GM23338 (cell line): ENCODE results near the gene KYNU. TPM values are rescaled to one million over a fixed set of nuclear protein-coding genes. Genes with fewer than 3 reads are reported as not detected.

Experiments used
- ATAC-seq: fragments of 200-7000 bp; cut with Tn5 transposase; 3 replicates; pipeline ENCODE4 v1.9.1; 2020
- DNase-seq: peaks from one replicate; pipeline ENCODE4 v3.0.0-alpha.2; 2015; ENCODE audit warnings: low spot score
- H2AFZ ChIP-seq: fragments of 200-600 bp; sonication (generic); 2 replicates; pipeline ENCODE4 v1.8.0; 2016; ENCODE audit warnings: antibody characterized with exemption, mild to moderate bottlenecking, moderate library complexity
- H3F3A ChIP-seq: fragments of 200-600 bp; sonication (generic); replicated peaks from 2 replicates; pipeline ENCODE4 v1.8.0; 2017; ENCODE audit warnings: antibody characterized with exemption, mixed run types, low read depth
- H3K27ac ChIP-seq: fragments of 200-600 bp; sonication (generic); 2 replicates; pipeline ENCODE4 v1.6.1; 2016; ENCODE audit warnings: low read depth
- H3K27me3 ChIP-seq: fragments of 200-600 bp; sonication (generic); 2 replicates; pipeline ENCODE4 v1.8.0; 2016; ENCODE audit warnings: mild to moderate bottlenecking, mixed run types, moderate library complexity; ENCODE audit not compliant: insufficient read depth
- H3K36me3 ChIP-seq: fragments of 200-600 bp; sonication (generic); 2 replicates; pipeline ENCODE4 v1.8.0; 2016; ENCODE audit warnings: mild to moderate bottlenecking; ENCODE audit not compliant: insufficient read depth
- H3K4me1 ChIP-seq: fragments of 200-600 bp; sonication (generic); 2 replicates; pipeline ENCODE4 v1.8.0; 2016; ENCODE audit warnings: mild to moderate bottlenecking, moderate library complexity; ENCODE audit not compliant: insufficient read depth
- H3K4me2 ChIP-seq: fragments of 200-600 bp; sonication (generic); 2 replicates; pipeline ENCODE4 v1.7.1; 2017; ENCODE audit warnings: mixed run types
- H3K4me3 ChIP-seq: fragments of 200-600 bp; sonication (generic); 2 replicates; pipeline ENCODE4 v1.6.1; 2016; ENCODE audit warnings: mixed run types
- H3K79me2 ChIP-seq: fragments of 200-600 bp; sonication (generic); replicated peaks from 2 replicates; pipeline ENCODE4 v1.8.0; 2017; ENCODE audit warnings: mild to moderate bottlenecking; ENCODE audit not compliant: insufficient read depth
- H3K9me2 ChIP-seq: fragments of 200-600 bp; sonication (generic); 2 replicates; pipeline ENCODE4 v1.8.0; 2017; ENCODE audit not compliant: insufficient read depth
- H4K20me1 ChIP-seq: fragments of 200-600 bp; sonication (generic); replicated peaks from 2 replicates; pipeline ENCODE4 v1.8.0; 2017; ENCODE audit warnings: mild to moderate bottlenecking; ENCODE audit not compliant: insufficient read depth
- H3K27ac Mint-ChIP-seq: 2 replicates; pipeline ENCODE4 v1.8.0; 2020; ENCODE audit warnings: inconsistent platforms, mild to moderate bottlenecking, moderate library complexity, mixed read lengths
- H3K27me3 Mint-ChIP-seq: 3 replicates; pipeline ENCODE4 v1.8.0; 2022; ENCODE audit warnings: low read depth, mild to moderate bottlenecking, moderate library complexity, mixed read lengths, inconsistent platforms; ENCODE audit not compliant: insufficient read depth, poor library complexity
- H3K36me3 Mint-ChIP-seq: 3 replicates; pipeline ENCODE4 v1.8.0; 2021; ENCODE audit warnings: low read depth, mild to moderate bottlenecking, inconsistent platforms, moderate library complexity, mixed read lengths
- H3K4me1 Mint-ChIP-seq: 3 replicates; pipeline ENCODE4 v1.8.0; 2020; ENCODE audit warnings: mild to moderate bottlenecking, inconsistent platforms, mixed read lengths
- H3K4me3 Mint-ChIP-seq: 3 replicates; pipeline ENCODE4 v1.8.0; 2021; ENCODE audit warnings: moderate library complexity, mild to moderate bottlenecking, inconsistent platforms, mixed read lengths
- H3K9me3 Mint-ChIP-seq: 3 replicates; pipeline ENCODE4 v1.8.0; 2020; ENCODE audit warnings: moderate library complexity, mild to moderate bottlenecking, inconsistent platforms, mixed read lengths
- CREB1 ChIP-seq: fragments of 250-450 bp; sonication (Bioruptor Pico); IDR thresholded peaks from 2 replicates; pipeline ENCODE4 v1.5.0; 2020; ENCODE audit warnings: low read depth, mild to moderate bottlenecking, moderate library complexity
- CTCF ChIP-seq, 2 experiments: fragments of 200-600 bp in 1 of 2; sonication (generic) in 1 of 2; conservative IDR thresholded peaks; 2 replicates each; pipeline versions ENCODE4 v1.5.1 to v1.6.1; 2016 to 2017; ENCODE audit warnings: antibody characterized with exemption in 2 of 2, low read depth in 2 of 2, mild to moderate bottlenecking in 2 of 2, moderate library complexity in 1 of 2
- ETS1 ChIP-seq: IDR thresholded peaks from 2 replicates; pipeline ENCODE4 v1.6.1; 2016; ENCODE audit warnings: antibody characterized with exemption
- EZH2 ChIP-seq: fragments of 200-600 bp; sonication (generic); IDR thresholded peaks from one replicate; pipeline ENCODE4 v1.8.0; 2017; ENCODE audit warnings: antibody characterized with exemption, mild to moderate bottlenecking, low read depth; ENCODE audit not compliant: unreplicated experiment
- EZH2phosphoT487 ChIP-seq: fragments of 200-600 bp; sonication (generic); IDR thresholded peaks from one replicate; pipeline ENCODE4 v1.8.1; 2018; ENCODE audit warnings: antibody characterized with exemption; ENCODE audit not compliant: unreplicated experiment
- JUNB ChIP-seq: IDR thresholded peaks from one replicate; pipeline ENCODE4 v1.6.1; 2016; ENCODE audit warnings: antibody characterized with exemption; ENCODE audit not compliant: unreplicated experiment
- NANOG ChIP-seq: IDR thresholded peaks from 2 replicates; pipeline ENCODE4 v1.6.1; 2016; ENCODE audit warnings: antibody characterized with exemption, borderline replicate concordance
- POLR2AphosphoS5 ChIP-seq: IDR thresholded peaks from 2 replicates; pipeline ENCODE4 v1.6.1; 2016; ENCODE audit warnings: antibody characterized with exemption, low read depth
- STAT1 ChIP-seq: IDR thresholded peaks from one replicate; pipeline ENCODE4 v1.6.1; 2016; ENCODE audit warnings: antibody characterized with exemption; ENCODE audit not compliant: unreplicated experiment
- ZNF114 ChIP-seq: fragments of 250-450 bp; sonication (Bioruptor Pico); IDR thresholded peaks from 2 replicates; pipeline ENCODE4 v1.5.0; 2020; ENCODE audit warnings: mild to moderate bottlenecking, moderate library complexity
- ZNF331 ChIP-seq: fragments of 250-450 bp; sonication (Bioruptor Pico); IDR thresholded peaks from 2 replicates; pipeline ENCODE4 v1.5.0; 2020; ENCODE audit warnings: low read depth, mild to moderate bottlenecking, moderate library complexity
- polyA plus RNA-seq: library from polyadenylated mRNA; unstranded; fragments of >200 nt; fragmentation: Nextera tagmentation; extraction: Ambion mirVana; gene quantifications from 2 replicates; pipeline ENCODE4 v1.2.1, GENCODE V29; 2016
- total RNA-seq: library from RNA; depleted of rRNA; stranded (reverse); fragments of >200 nt; shearing (Covaris generic); gene quantifications from 2 replicates; pipeline ENCODE4 v1.2.3, GENCODE V29; 2014

KYNU gene
- total and polyA plus RNA-seq, 2 experiments from 2014 or later, result 0.03 to 0.21 TPM

GRCh38 chr2:142981069-142981378, 103.6 kb downstream of the KYNU start:
- Histone ChIP-seq H3K27me3 (no peaks in the 10 kb centered on the region), H3K27ac (no peak overlapping the region), H2AFZ (no peak overlapping the region), H3F3A (no peaks in the 10 kb centered on the region), H3K4me1 (no peaks in the 10 kb centered on the region), H3K79me2 (no peaks in the 10 kb centered on the region), H3K36me3 (no peaks in the 10 kb centered on the region), H3K9me2 (no peaks in the 10 kb centered on the region), H3K4me3 (no peak overlapping the region), H4K20me1 (no peaks in the 10 kb centered on the region), H3K4me2 (no peak overlapping the region)
- ATAC-seq, result no peak
- Mint-ChIP-seq H3K9me3 (no peaks in the 10 kb centered on the region; the same call in 2 of the 3 replicates), H3K4me1 (peaks cover 7% of the 10 kb centered on the region; the same call in 2 of the 3 replicates), H3K27me3 (no peaks in the 10 kb centered on the region), H3K36me3 (peaks cover 7% of the 10 kb centered on the region; the same call in 2 of the 3 replicates), H3K4me3 (no peak overlapping the region), H3K27ac (no peak overlapping the region)
- TF ChIP-seq CTCF (conservative IDR thresholded peaks at IDR 0.05; ENCODE audit: low read depth in 2 of 2) (0 out of 4 replicates have a peak, but pooled peaks of 1 of the 2 experiments have one; percentile 4), CREB1 (CRISPR knock-in tag) (no peak)
- DNase-seq, result no peak

- Histone ChIP-seq H3K4me3 (no peak overlapping the region), H3K27me3 (no peaks in the 10 kb centered on the region), H3K9me2 (no peaks in the 10 kb centered on the region), H3F3A (no peaks in the 10 kb centered on the region), H3K36me3 (no peaks in the 10 kb centered on the region), H2AFZ (no peak overlapping the region), H3K4me2 (no peak overlapping the region), H3K79me2 (no peaks in the 10 kb centered on the region), H3K27ac (no peak overlapping the region), H4K20me1 (no peaks in the 10 kb centered on the region), H3K4me1 (no peaks in the 10 kb centered on the region)
- Mint-ChIP-seq H3K4me3 (no peak overlapping the region), H3K9me3 (no peaks in the 10 kb centered on the region), H3K36me3 (no peaks in the 10 kb centered on the region), H3K27ac (no peak overlapping the region), H3K4me1 (peaks cover 4% of the 10 kb centered on the region; the same call in 2 of the 3 replicates), H3K27me3 (no peaks in the 10 kb centered on the region)
- no peak for TF ChIP-seq POLR2AphosphoS5
- no peak for TF ChIP-seq EZH2
- no peak for TF ChIP-seq ZNF331
- TF ChIP-seq NANOG, result no peak
- TF ChIP-seq ZNF114 (CRISPR knock-in tag), result no peak
- DNase-seq (no peak), ATAC-seq (no peak)
Measured at GRCh38 chr2:142981756-142982155, 104.3 kb downstream of the KYNU start.

- H3K4me1 ChIP-seq, result no peaks in the 10 kb centered on the region
- no peaks in the 10 kb centered on the region for H3K79me2 ChIP-seq
- H2AFZ ChIP-seq, result no peak overlapping the region
- no peak overlapping the region for H3K27ac ChIP-seq
- no peaks in the 10 kb centered on the region for H3F3A ChIP-seq
- H3K36me3 Mint-ChIP-seq, result no peaks in the 10 kb centered on the region
- H3K9me2 ChIP-seq, result no peaks in the 10 kb centered on the region
- H3K9me3 Mint-ChIP-seq, result no peaks in the 10 kb centered on the region
- no peak overlapping the region for H3K27ac Mint-ChIP-seq
- peaks cover 4% of the 10 kb centered on the region; the same call in 2 of the 3 replicates for H3K4me1 Mint-ChIP-seq
- no peak overlapping the region for H3K4me3 ChIP-seq
- no peak overlapping the region for H3K4me3 Mint-ChIP-seq
- no peaks in the 10 kb centered on the region for H3K36me3 ChIP-seq
- no peak for DNase-seq
- H3K27me3 Mint-ChIP-seq, result no peaks in the 10 kb centered on the region
- no peak for ATAC-seq
- H4K20me1 ChIP-seq, result no peaks in the 10 kb centered on the region
- H3K4me2 ChIP-seq, result no peak overlapping the region
- no peaks in the 10 kb centered on the region for H3K27me3 ChIP-seq
- TF ChIP-seq STAT1 (no peak), CTCF (conservative IDR thresholded peaks at IDR 0.05; ENCODE audit: low read depth in 2 of 2) (no peak), JUNB (no peak), EZH2 (no peak), ETS1 (no peak), ZNF114 (CRISPR knock-in tag) (no peak), EZH2phosphoT487 (no peak)
Measured at GRCh38 chr2:142983174-142983573, 105.7 kb downstream of the KYNU start.
